ENCODE measurements around the gene SLITRK5.

SLITRK5 gene

DNA sequence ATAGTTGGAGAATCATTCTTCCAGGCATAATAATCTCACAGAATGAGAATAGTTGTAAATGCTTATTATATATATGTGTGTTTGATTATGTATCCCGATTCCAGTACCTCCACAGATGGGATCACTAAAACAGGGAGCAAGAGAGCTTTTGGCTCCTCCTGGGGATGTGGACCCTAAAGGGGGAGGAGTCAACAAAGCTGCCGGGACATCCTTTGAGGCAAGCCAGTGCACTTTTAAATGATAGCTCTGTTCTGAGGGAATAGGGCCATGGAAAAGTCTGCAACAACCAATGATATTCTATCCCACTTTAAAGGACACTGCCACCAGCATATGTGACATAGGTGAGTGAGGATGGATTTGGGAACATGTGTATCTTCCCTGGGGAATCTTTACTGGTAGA lies 40.8 kb downstream of the SLITRK5 start:
- no peak for DNase-seq

Data from activated CD4-positive, alpha-beta T cell treated with anti-CD3 and anti-CD28 coated beads, Interleukin-10, Interleukin-2, amounts not matched to agents 100 ng/mL and 50 ng/mL, durations not matched to agents 16 hours and 8 hours (primary cell).